ENCODE results near the gene IGHMBP2. TPM values are rescaled to one million over a fixed set of nuclear protein-coding genes. Genes with fewer than 3 reads are reported as not detected.

Gene IGHMBP2
- total RNA-seq, 2 experiments from 2014 or later: 17.5 to 37.9 TPM

- H3K4me3 ChIP-seq (ENCODE audit: low read depth, low read length, poor library complexity, severe bottlenecking): no peak overlapping the region
- no peak overlapping the region for H3K4me2 ChIP-seq (ENCODE audit: low read length)
- H4K20me1 ChIP-seq (ENCODE audit: insufficient read depth, low read length): no peaks in the 10 kb centered on the region
- H2AFZ ChIP-seq (ENCODE audit: low read length): no peak overlapping the region
- no peaks in the 10 kb centered on the region for H3K4me1 ChIP-seq (ENCODE audit: insufficient read depth, low read length, poor library complexity, severe bottlenecking)
- H3K9me2 ChIP-seq (ENCODE audit: insufficient read depth, low read length): no peaks in the 10 kb centered on the region
- no peaks in the 10 kb centered on the region for H3K9me3 ChIP-seq (ENCODE audit: low read length)
- no peak overlapping the region for H3K27ac ChIP-seq (ENCODE audit: low read depth, low read length, poor library complexity, severe bottlenecking)
- no peak for TF ChIP-seq EZH2phosphoT487 (IDR thresholded peaks at IDR 0.05; ENCODE audit: borderline replicate concordance, low read depth, low read length)
- TF ChIP-seq CTCF (conservative IDR thresholded peaks at IDR 0.05; ENCODE audit: low read length): no peak
- peaks cover 88% of the 10 kb centered on the region for H3K36me3 ChIP-seq (ENCODE audit: insufficient read depth, low read length)
- ChIA-PET POLR2A (no interaction called here), CTCF (ENCODE audit: unreplicated experiment) (no interaction called here)
- no TSS peak for BruUV-seq (replicated peaks)
- no peak for DNase-seq (ENCODE audit: low spot score)
- intact Hi-C loops (cut with micrococcal nuclease; ENCODE audit: unreplicated experiment): no loop called here
- no peaks in the 10 kb centered on the region for H3K79me2 ChIP-seq (ENCODE audit: insufficient read depth, low read depth, low read length)
These were observed 11.1 kb downstream of the IGHMBP2 start for GRCh38 chr11:68914761-68915160.

- H3K9me2 ChIP-seq (ENCODE audit: insufficient read depth, low read length): no peaks in the 10 kb centered on the region
- CTCF ChIA-PET (ENCODE audit: unreplicated experiment): no interaction called here
- DNase-seq (ENCODE audit: low spot score): no peak
- POLR2A ChIA-PET: no interaction called here
- BruUV-seq (replicated peaks): no TSS peak
- no peaks in the 10 kb centered on the region for H3K4me1 ChIP-seq (ENCODE audit: insufficient read depth, low read length, poor library complexity, severe bottlenecking)
- TF ChIP-seq EZH2phosphoT487 (IDR thresholded peaks at IDR 0.05; ENCODE audit: borderline replicate concordance, low read depth, low read length): no peak
- TF ChIP-seq CTCF (conservative IDR thresholded peaks at IDR 0.05; ENCODE audit: low read length): no peak
- no peak overlapping the region for H2AFZ ChIP-seq (ENCODE audit: low read length)
- no peak overlapping the region for H3K4me3 ChIP-seq (ENCODE audit: low read depth, low read length, poor library complexity, severe bottlenecking)
- no peaks in the 10 kb centered on the region for H3K9me3 ChIP-seq (ENCODE audit: low read length)
- no peak overlapping the region for H3K27ac ChIP-seq (ENCODE audit: low read depth, low read length, poor library complexity, severe bottlenecking)
- no peak overlapping the region for H3K4me2 ChIP-seq (ENCODE audit: low read length)
- no peaks in the 10 kb centered on the region for H4K20me1 ChIP-seq (ENCODE audit: insufficient read depth, low read length)
- peaks cover 89% of the 10 kb centered on the region for H3K36me3 ChIP-seq (ENCODE audit: insufficient read depth, low read length)
- no peaks in the 10 kb centered on the region for H3K79me2 ChIP-seq (ENCODE audit: insufficient read depth, low read depth, low read length)
- intact Hi-C loops (cut with micrococcal nuclease; ENCODE audit: unreplicated experiment): no loop called here
These were observed 12.7 kb downstream of the IGHMBP2 start for GRCh38 chr11:68916439-68916838.

- H3K4me2 ChIP-seq (ENCODE audit: low read length): no peak overlapping the region
- H4K20me1 ChIP-seq (ENCODE audit: insufficient read depth, low read length): no peaks in the 10 kb centered on the region
- no peak overlapping the region for H2AFZ ChIP-seq (ENCODE audit: low read length)
- no peaks in the 10 kb centered on the region for H3K79me2 ChIP-seq (ENCODE audit: insufficient read depth, low read depth, low read length)
- no TSS peak for BruUV-seq (replicated peaks)
- H3K36me3 ChIP-seq (ENCODE audit: insufficient read depth, low read length): peaks cover 98% of the 10 kb centered on the region
- intact Hi-C loops (cut with micrococcal nuclease; ENCODE audit: unreplicated experiment): no loop called here
- H3K9me2 ChIP-seq (ENCODE audit: insufficient read depth, low read length): no peaks in the 10 kb centered on the region
- H3K9me3 ChIP-seq (ENCODE audit: low read length): peaks cover 26% of the 10 kb centered on the region
- H3K4me3 ChIP-seq (ENCODE audit: low read depth, low read length, poor library complexity, severe bottlenecking): no peak overlapping the region
- H3K4me1 ChIP-seq (ENCODE audit: insufficient read depth, low read length, poor library complexity, severe bottlenecking): peaks cover 10% of the 10 kb centered on the region
- DNase-seq (ENCODE audit: low spot score): no peak
- POLR2A ChIA-PET: no interaction called here
- H3K27ac ChIP-seq (ENCODE audit: low read depth, low read length, poor library complexity, severe bottlenecking): no peak overlapping the region
- TF ChIP-seq EZH2phosphoT487 (IDR thresholded peaks at IDR 0.05; ENCODE audit: borderline replicate concordance, low read depth, low read length): no peak
- TF ChIP-seq CTCF (conservative IDR thresholded peaks at IDR 0.05; ENCODE audit: low read length): no peak
- CTCF ChIA-PET (ENCODE audit: unreplicated experiment): no interaction called here
These were observed 19.9 kb downstream of the IGHMBP2 start for GRCh38 chr11:68923614-68924013.
